ENCODE results near the gene HSD17B3.

GRCh38 chr9:96302021-96302420 lies at the start of gene HSD17B3:
- no peak for TF ChIP-seq ZNF207 (IDR thresholded peaks at IDR 0.05; ENCODE audit: borderline replicate concordance)
- TF ChIP-seq POLR2A (IDR thresholded peaks at IDR 0.05; ENCODE audit: low read depth, low read length), result no peak
- TF ChIP-seq CTCF (IDR thresholded peaks at IDR 0.05 in 2 of 3, conservative IDR thresholded peaks at IDR 0.05 in 1 of 3; ENCODE audit: control insufficient read depth in 2 of 3, extremely low read depth in 1 of 3, insufficient read depth in 1 of 3, low read depth in 3 of 3, low read length in 3 of 3), result no peak
- no peak for TF ChIP-seq POLR2AphosphoS5 (IDR thresholded peaks at IDR 0.05; ENCODE audit: low read length)
- TF ChIP-seq GABPA (IDR thresholded peaks at IDR 0.05; ENCODE audit: low read depth), result no peak
- no peak for TF ChIP-seq FOXM1 (IDR thresholded peaks at IDR 0.05; ENCODE audit: low read depth, low read length)
- no peak for TF ChIP-seq E2F4 (IDR thresholded peaks at IDR 0.05; ENCODE audit: low read depth, low read length)
- no peak for TF ChIP-seq SMARCA5 (IDR thresholded peaks at IDR 0.05)
- no peak for TF ChIP-seq RB1 (IDR thresholded peaks at IDR 0.05; ENCODE audit: borderline replicate concordance)
- no peak for TF ChIP-seq ZBTB40 (IDR thresholded peaks at IDR 0.05; ENCODE audit: borderline replicate concordance)
- TF ChIP-seq ELK1 (IDR thresholded peaks at IDR 0.05; ENCODE audit: low read depth, low read length), result no peak
- no peak for TF ChIP-seq SREBF2 (IDR thresholded peaks at IDR 0.05; ENCODE audit: low read length)
- no peak for TF ChIP-seq EP300 (IDR thresholded peaks at IDR 0.05; ENCODE audit: borderline replicate concordance in 1 of 2, control insufficient read depth in 1 of 2, low read depth in 2 of 2, low read length in 2 of 2)
